Measurements from ENCODE around the gene HIRA. TPM values are rescaled to one million over a fixed set of nuclear protein-coding genes. Genes with fewer than 3 reads are reported as not detected.

The HIRA gene
- polyA plus RNA-seq, 1 donor from 2014 or later = 38.1 TPM

DNA sequence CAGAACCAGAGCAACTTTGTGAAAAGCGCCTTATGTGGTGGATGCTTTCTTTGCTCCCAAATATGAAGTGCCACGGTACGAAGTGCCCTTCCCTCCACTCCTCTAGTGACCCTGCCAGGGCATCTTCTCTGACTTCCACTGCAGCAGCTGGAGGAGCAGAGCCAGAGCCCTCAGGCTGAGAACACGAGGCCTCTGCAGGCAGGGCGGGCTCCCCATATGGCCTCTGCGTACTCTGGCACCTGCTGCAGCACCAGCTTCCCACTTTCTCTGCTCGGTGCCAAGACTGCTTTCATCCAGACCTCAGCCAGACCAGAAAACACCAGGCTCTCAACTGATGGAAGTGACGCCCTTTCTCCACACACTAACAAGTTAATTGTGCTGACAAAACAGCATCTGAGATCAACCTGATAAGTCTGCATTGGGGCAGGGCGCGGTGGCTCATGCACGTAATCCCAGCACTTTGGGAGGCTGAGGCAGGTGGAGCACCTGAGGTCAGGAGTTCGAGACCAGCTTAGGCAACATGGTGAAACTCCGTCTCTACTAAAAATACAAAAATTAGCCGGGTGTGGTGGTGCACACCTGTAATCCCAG lies 34.7 kb upstream of the HIRA start:
- H4K20me1 ChIP-seq (ENCODE audit: insufficient read depth) = no peaks in the 10 kb centered on the region
- no peaks in the 10 kb centered on the region for H3K36me3 ChIP-seq (ENCODE audit: insufficient read depth, low read length)

DNA sequence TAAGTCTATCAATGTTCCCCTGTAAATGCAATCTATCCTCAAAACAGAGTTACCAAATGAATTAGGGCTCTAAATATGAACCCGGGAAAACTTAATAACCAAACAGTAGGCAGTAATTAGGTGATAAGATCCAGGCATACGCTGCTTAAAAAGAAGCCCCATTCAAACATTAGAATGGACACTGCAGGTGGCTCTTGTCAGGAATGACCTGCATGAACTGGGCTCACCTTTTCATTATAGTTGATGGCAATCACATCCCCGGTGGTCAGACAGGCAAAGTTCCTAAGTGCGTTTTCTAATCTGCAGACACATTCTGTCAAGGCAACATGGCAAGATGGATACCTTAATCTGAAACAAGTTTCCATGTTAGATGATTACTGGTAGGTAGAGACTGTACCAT lies 33.4 kb upstream of the HIRA start:
- H3F3A ChIP-seq (ENCODE audit: insufficient read depth, low read length, poor library complexity, severe bottlenecking) = no peaks in the 10 kb centered on the region
- no peaks in the 10 kb centered on the region for H4K20me1 ChIP-seq (ENCODE audit: insufficient read depth)
- H3K27me3 ChIP-seq (ENCODE audit: insufficient read depth, low read depth, low read length) = no peaks in the 10 kb centered on the region
- no peaks in the 10 kb centered on the region for H3K9me2 ChIP-seq (ENCODE audit: insufficient read depth, low read length)
- H3K9ac ChIP-seq (ENCODE audit: low read length) = no peak overlapping the region
- no peak overlapping the region for H3K27ac ChIP-seq (ENCODE audit: low read length)
- no peaks in the 10 kb centered on the region for H3K36me3 ChIP-seq (ENCODE audit: insufficient read depth, low read length)
- H3K9me3 ChIP-seq (ENCODE audit: low read length) = no peaks in the 10 kb centered on the region
- no peak overlapping the region for H2AFZ ChIP-seq (ENCODE audit: low read depth, low read length)
- H3K4me2 ChIP-seq (ENCODE audit: low read length) = no peak overlapping the region
- H3K79me2 ChIP-seq (replicated peaks; ENCODE audit: insufficient read depth, low read length) = no peaks in the 10 kb centered on the region
- H3K4me3 ChIP-seq (ENCODE audit: low read length) = no peak overlapping the region
- TF ChIP-seq EP300 (conservative IDR thresholded peaks at IDR 0.05; ENCODE audit: poor library complexity, severe bottlenecking) (no peak), MXI1 (conservative IDR thresholded peaks at IDR 0.05; ENCODE audit: poor library complexity, severe bottlenecking) (no peak), TAF1 (IDR thresholded peaks at IDR 0.05; ENCODE audit: low read depth) (no peak), RAD21 (conservative IDR thresholded peaks at IDR 0.05) (no peak), EZH2 (IDR thresholded peaks at IDR 0.05; ENCODE audit: borderline replicate concordance, insufficient read depth, low read length, poor library complexity, severe bottlenecking) (no peak), POLR2AphosphoS5 (IDR thresholded peaks at IDR 0.05) (no peak), SMC3 (conservative IDR thresholded peaks at IDR 0.05; ENCODE audit: poor library complexity) (no peak)
- TF ChIP-seq, protein P1, sequence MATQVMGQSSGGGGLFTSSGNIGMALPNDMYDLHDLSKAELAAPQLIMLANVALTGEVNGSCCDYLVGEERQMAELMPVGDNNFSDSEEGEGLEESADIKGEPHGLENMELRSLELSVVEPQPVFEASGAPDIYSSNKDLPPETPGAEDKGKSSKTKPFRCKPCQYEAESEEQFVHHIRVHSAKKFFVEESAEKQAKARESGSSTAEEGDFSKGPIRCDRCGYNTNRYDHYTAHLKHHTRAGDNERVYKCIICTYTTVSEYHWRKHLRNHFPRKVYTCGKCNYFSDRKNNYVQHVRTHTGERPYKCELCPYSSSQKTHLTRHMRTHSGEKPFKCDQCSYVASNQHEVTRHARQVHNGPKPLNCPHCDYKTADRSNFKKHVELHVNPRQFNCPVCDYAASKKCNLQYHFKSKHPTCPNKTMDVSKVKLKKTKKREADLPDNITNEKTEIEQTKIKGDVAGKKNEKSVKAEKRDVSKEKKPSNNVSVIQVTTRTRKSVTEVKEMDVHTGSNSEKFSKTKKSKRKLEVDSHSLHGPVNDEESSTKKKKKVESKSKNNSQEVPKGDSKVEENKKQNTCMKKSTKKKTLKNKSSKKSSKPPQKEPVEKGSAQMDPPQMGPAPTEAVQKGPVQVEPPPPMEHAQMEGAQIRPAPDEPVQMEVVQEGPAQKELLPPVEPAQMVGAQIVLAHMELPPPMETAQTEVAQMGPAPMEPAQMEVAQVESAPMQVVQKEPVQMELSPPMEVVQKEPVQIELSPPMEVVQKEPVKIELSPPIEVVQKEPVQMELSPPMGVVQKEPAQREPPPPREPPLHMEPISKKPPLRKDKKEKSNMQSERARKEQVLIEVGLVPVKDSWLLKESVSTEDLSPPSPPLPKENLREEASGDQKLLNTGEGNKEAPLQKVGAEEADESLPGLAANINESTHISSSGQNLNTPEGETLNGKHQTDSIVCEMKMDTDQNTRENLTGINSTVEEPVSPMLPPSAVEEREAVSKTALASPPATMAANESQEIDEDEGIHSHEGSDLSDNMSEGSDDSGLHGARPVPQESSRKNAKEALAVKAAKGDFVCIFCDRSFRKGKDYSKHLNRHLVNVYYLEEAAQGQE (IDR thresholded peaks at IDR 0.05; ENCODE audit: borderline replicate concordance) = no peak
- TF ChIP-seq, protein P2, sequence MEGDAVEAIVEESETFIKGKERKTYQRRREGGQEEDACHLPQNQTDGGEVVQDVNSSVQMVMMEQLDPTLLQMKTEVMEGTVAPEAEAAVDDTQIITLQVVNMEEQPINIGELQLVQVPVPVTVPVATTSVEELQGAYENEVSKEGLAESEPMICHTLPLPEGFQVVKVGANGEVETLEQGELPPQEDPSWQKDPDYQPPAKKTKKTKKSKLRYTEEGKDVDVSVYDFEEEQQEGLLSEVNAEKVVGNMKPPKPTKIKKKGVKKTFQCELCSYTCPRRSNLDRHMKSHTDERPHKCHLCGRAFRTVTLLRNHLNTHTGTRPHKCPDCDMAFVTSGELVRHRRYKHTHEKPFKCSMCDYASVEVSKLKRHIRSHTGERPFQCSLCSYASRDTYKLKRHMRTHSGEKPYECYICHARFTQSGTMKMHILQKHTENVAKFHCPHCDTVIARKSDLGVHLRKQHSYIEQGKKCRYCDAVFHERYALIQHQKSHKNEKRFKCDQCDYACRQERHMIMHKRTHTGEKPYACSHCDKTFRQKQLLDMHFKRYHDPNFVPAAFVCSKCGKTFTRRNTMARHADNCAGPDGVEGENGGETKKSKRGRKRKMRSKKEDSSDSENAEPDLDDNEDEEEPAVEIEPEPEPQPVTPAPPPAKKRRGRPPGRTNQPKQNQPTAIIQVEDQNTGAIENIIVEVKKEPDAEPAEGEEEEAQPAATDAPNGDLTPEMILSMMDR (IDR thresholded peaks at IDR 0.05; ENCODE audit: poor library complexity, severe bottlenecking) = no peak

More for the DNA sequence above, 34.7 kb upstream of the HIRA start:
- Histone ChIP-seq H3K79me2 (replicated peaks; ENCODE audit: insufficient read depth, low read length) (no peaks in the 10 kb centered on the region), H3K9me2 (ENCODE audit: insufficient read depth, low read length) (no peaks in the 10 kb centered on the region), H3K4me2 (ENCODE audit: low read length) (no peak overlapping the region), H3F3A (ENCODE audit: insufficient read depth, low read length, poor library complexity, severe bottlenecking) (no peaks in the 10 kb centered on the region), H2AFZ (ENCODE audit: low read depth, low read length) (no peak overlapping the region), H3K27ac (ENCODE audit: low read length) (no peak overlapping the region), H3K9ac (ENCODE audit: low read length) (no peak overlapping the region), H3K27me3 (ENCODE audit: insufficient read depth, low read depth, low read length) (no peaks in the 10 kb centered on the region), H3K9me3 (ENCODE audit: low read length) (no peaks in the 10 kb centered on the region), H3K4me3 (ENCODE audit: low read length) (no peak overlapping the region)
- no peak for TF ChIP-seq POLR2AphosphoS5 (IDR thresholded peaks at IDR 0.05)

Measured in neural cell (in vitro differentiated cells).